Heart left ventricle (tissue), 13 donors: ENCODE data around the gene KAT8.

ENCODE experiments used
- POLR2A ChIP-seq, 2 donors: fragments of 450-650 bp; IDR thresholded peaks; one replicate each; pipeline ENCODE4 v1.6.1; 2017; ENCODE audit warnings: antibody characterized with exemption in 2 of 2, mild to moderate bottlenecking in 2 of 2, moderate library complexity in 2 of 2
- TF ChIP-seq, protein P1 (sequence below), 12 donors: fragments of 200-600 bp; sonication (generic) in 4 of 12; IDR thresholded peaks; one replicate each; pipeline versions ENCODE4 v1.5.0 to v1.8.0; 2018 to 2022; ENCODE audit warnings: antibody characterized with exemption in 12 of 12, mild to moderate bottlenecking in 5 of 12
- donor health status: ischemic (EF 13 %, LVEDD 7.1; RV severe dilation, severe dysfunction).
- donor health status: DM: no; HTN: yes; CAD: no.
- donor health status: DM: no; HTN: no; CAD: no.
- donor health status: ischemic (EF 25% LVEDD 6.9; RV normal size, moderate dysfunction).
- donor health status: ischemic (EF 25% LVEDD 5.7; RV mildly dilated, moderate dysfunction).
- donor health status: ischemic (EF 35%, LVEDD 5.7; RV mildly dilated, moderate dysfunction).
- donor health status: nonischemic (EF 11% LVEDD 7.7; RV severe dilation, severe dysfunction).
- donor health status: DM: yes; HTN: yes; CAD: no.
- donor health status: PGD.
- donor health status: ischemic (EF 29% LVEDD 5.4; RV normal size, mild dysfunction).
- donor health status: nonischemic (EF 23%, LVEDD 6.1; RV moderate dilation, normal function).

DNA sequence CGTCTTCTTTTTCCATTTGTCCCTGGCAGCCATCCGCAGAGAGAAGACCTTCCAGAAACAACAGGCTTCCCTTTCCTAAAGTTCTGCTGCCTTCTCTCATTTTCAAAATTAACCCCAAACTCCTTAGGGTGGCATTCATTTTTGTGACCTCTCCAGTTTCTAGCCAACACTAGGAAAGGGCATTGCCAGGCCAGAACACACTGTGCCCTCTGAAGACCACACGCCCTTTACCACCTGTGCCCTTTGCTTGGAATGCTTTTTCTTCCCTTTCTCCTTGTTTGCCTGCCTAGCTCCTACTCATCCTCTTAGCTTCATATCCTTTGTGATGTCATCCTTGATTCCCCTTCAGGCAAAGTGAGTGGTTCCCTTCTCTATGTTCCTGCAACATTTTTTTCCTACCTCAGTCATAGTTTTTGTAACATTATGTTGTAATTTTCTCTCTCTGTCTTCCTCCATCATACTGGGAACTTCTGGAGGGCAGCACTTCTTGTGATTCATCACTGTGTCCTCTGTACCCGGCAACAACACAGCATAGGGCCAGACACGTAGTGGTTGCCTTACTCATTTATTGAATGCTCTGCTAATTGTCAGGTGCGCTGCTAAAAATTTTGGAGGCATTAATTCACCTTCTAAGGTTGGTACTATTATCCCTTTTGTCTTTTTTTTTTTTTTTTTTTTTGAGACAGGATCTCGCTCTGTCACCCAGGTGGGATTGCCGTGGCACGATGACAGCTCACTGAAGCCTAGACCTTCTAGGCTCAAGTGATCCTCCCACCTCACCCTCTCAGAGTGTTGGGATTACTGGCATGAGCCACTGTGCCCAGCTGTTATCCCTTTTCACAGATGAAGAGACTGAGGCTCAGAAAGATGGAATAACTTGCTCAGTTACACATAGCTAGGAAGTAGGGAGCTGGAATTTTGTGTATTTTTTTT is 1.0 kb downstream of the KAT8 start:
- TF ChIP-seq, protein P1, sequence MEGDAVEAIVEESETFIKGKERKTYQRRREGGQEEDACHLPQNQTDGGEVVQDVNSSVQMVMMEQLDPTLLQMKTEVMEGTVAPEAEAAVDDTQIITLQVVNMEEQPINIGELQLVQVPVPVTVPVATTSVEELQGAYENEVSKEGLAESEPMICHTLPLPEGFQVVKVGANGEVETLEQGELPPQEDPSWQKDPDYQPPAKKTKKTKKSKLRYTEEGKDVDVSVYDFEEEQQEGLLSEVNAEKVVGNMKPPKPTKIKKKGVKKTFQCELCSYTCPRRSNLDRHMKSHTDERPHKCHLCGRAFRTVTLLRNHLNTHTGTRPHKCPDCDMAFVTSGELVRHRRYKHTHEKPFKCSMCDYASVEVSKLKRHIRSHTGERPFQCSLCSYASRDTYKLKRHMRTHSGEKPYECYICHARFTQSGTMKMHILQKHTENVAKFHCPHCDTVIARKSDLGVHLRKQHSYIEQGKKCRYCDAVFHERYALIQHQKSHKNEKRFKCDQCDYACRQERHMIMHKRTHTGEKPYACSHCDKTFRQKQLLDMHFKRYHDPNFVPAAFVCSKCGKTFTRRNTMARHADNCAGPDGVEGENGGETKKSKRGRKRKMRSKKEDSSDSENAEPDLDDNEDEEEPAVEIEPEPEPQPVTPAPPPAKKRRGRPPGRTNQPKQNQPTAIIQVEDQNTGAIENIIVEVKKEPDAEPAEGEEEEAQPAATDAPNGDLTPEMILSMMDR (IDR thresholded peaks at IDR 0.05), result no peak
- TF ChIP-seq POLR2A (IDR thresholded peaks at IDR 0.05), result no peak
